GM12864 (cell line): Measurements from ENCODE around the gene PIGT.

Source experiments
- DNase-seq: peaks from one replicate; pipeline ENCODE4 v3.0.0-alpha.2; 2011; ENCODE audit warnings: low read depth
- H3K4me3 ChIP-seq: 2 replicates; pipeline ENCODE4 v1.5.1; 2011; ENCODE audit warnings: mild to moderate bottlenecking, low read depth, low read length, control low read depth
- TF ChIP-seq, protein P1 (sequence below): IDR thresholded peaks from 2 replicates; pipeline ENCODE4 v1.5.1; 2011; ENCODE audit warnings: low read depth, mild to moderate bottlenecking, moderate library complexity, low read length, control low read depth, inconsistent platforms; ENCODE audit errors: missing control alignments

Gene PIGT

DNA sequence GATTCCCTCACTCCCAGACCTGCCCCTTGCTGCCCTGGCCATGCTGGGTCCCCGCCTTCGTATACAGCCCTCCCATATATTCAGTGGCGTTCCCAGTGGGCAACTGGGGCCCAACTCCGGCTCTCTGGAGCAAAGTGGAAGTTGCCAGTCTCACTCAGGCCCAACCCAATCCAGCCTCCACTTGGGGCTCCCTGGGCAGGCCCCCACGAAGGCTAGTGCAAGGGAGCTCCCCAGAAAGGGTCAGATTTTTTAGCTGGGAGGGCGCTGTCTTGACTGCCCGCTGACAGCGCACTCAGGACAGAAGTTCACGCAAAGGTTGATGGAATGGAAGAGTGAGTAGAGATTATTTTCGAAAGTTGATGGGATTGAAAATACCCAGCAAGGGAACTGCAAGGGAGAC lies 43.7 kb upstream of the PIGT start:
- no peak for DNase-seq
- TF ChIP-seq, protein P1, sequence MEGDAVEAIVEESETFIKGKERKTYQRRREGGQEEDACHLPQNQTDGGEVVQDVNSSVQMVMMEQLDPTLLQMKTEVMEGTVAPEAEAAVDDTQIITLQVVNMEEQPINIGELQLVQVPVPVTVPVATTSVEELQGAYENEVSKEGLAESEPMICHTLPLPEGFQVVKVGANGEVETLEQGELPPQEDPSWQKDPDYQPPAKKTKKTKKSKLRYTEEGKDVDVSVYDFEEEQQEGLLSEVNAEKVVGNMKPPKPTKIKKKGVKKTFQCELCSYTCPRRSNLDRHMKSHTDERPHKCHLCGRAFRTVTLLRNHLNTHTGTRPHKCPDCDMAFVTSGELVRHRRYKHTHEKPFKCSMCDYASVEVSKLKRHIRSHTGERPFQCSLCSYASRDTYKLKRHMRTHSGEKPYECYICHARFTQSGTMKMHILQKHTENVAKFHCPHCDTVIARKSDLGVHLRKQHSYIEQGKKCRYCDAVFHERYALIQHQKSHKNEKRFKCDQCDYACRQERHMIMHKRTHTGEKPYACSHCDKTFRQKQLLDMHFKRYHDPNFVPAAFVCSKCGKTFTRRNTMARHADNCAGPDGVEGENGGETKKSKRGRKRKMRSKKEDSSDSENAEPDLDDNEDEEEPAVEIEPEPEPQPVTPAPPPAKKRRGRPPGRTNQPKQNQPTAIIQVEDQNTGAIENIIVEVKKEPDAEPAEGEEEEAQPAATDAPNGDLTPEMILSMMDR = no peak

DNA sequence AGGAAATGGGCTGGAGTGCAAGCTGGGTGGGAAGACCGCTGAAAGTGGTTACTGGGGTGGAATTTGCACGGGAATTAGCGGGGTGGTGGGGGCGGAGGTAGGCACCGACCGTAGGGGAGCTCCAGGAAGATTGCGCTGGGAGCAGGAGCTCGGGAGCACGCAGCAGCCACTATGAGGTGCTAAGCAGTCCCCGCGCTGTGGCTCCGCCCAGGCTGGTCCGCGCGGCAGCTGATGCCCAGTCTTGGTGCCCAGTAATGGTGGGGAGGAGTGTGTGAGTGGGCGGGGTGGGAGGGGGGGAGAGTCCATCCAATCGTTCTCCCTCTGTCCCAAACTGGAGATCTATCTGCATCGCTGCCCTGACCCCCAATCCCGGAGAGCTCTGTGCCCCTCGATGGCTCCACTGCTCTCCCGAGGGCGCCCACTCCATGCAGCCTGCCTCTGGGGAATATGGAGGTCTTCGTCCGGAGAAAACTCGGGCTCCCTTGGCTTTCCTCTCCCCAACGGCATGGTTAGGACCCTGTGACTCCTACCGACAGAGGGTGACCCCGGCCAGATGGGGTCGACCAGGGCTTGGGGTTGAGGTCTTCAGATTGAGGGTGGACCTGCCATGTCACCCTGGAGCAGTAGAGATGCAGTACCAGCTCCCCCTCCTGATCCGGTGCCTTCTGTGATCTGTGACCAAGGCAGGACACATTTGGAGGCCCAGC lies 43.1 kb upstream of the PIGT start:
- TF ChIP-seq, protein P1 = no peak
- H3K4me3 ChIP-seq = no peak overlapping the region
- DNase-seq = no peak

More for the DNA sequence above, 43.7 kb upstream of the PIGT start:
- no peak overlapping the region for H3K4me3 ChIP-seq

DNA sequence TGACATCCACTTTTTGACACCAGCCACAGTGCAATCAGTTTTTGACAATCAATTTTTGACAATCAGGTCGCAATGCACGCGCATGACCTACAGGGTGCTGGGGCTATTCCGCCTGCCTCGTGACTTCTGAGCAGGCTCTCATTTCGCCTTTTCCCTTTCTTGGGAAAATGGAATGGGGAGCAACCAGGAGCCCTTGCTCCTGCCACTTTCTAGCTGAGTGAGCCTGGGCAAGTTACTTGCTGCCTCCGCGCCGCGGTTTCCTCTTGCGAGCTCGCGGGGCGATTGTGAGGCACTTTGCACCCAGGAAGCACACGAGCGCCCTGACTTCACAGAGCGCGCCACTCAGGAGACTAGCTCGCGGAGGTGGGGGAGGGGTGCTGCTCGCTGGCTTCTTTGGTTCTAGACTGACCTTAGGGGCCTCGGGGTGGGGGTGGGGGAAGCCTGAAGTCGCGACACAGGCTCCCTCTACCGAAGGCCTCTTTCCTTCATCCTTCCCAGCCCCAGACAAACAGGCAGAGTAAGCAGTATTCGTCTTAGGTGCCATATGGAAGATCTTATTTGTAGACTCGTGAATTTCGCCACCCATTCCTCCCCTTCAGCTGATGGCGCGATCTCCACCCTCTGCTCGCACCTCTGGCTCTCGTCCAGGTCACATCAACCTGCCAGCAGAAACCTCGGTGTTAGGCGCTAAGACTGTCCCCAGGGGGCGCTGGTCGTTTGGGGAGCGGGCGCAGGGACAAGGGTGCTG lies 42.4 kb upstream of the PIGT start:
- peak; percentile 50 for DNase-seq

DNA sequence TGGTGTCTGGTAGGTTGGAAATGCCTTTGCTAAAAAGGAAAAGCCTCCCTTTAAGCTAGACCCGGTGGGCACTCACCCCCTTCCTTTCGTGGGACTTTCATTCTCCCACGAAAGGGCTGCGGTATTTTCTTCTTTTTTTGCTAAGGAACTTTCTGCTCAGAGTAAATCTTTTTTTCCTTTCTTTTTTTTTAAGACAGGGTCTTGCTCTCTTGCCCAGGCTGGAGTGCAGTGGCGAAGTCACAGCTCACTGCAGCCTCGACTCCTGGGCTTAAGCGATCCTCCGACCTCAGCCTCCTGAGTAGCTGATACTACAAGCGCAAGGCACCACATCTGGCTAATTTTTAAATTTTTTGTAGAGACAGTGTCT lies 41.9 kb upstream of the PIGT start:
- no peak for DNase-seq
- TF ChIP-seq, protein P1 = no peak
- H3K4me3 ChIP-seq = no peak overlapping the region

More for the DNA sequence above, 42.4 kb upstream of the PIGT start:
- TF ChIP-seq, protein P1 = peak; percentile 90
- H3K4me3 ChIP-seq = peak overlapping the region; percentile 28

DNA sequence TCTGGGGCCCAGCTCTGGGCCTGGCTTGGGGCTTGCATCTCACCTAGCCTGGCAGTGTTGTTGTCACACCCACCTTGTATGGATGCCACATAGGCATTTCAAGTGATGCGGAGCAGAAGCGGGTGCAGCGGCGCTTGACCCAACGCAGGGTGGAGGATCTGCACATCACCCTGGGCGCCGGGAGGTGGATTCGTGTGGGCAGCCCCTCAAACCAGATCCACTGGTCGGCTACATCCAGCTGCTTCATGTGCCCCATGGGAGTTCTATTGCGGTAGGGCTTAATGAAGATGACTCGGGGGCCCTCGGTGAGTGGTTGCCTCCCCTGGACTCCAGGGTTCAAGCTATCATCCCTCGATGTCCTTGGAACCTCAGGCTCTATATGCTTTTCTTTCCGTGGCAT lies 41.0 kb upstream of the PIGT start:
- TF ChIP-seq, protein P1 = no peak
- no peak for DNase-seq
- no peak overlapping the region for H3K4me3 ChIP-seq

DNA sequence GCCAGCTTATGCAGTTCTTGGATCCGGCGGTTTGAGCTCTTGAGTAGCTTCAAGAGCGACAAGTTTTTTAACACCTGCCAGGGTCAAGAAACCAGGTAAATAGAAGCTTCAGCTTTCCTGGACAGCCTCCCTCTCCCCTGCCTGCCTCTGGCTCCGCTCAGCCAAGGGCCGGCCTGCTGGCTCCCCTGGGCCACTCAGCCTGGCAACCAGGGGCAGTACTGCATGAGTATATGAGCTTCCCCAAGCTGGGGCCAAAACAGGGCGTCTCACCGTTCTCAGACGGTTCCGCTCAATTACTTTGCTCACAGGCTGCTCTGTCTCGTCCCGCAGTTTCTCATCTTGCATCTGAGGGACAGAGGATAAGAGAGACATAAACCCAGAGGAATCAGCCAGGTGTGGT lies 38.7 kb upstream of the PIGT start:
- TF ChIP-seq, protein P1 = no peak
- no peak for DNase-seq
- H3K4me3 ChIP-seq = no peak overlapping the region
